GM12872 (cell line): Measurements from ENCODE around the gene AIFM2.

ENCODE experiments used
- CTCF ChIP-seq: IDR thresholded peaks from 3 replicates; pipeline ENCODE4 v1.5.1; 2011; ENCODE audit warnings: low read depth, mild to moderate bottlenecking, low read length, moderate library complexity; ENCODE audit not compliant: insufficient read depth

The AIFM2 gene

DNA sequence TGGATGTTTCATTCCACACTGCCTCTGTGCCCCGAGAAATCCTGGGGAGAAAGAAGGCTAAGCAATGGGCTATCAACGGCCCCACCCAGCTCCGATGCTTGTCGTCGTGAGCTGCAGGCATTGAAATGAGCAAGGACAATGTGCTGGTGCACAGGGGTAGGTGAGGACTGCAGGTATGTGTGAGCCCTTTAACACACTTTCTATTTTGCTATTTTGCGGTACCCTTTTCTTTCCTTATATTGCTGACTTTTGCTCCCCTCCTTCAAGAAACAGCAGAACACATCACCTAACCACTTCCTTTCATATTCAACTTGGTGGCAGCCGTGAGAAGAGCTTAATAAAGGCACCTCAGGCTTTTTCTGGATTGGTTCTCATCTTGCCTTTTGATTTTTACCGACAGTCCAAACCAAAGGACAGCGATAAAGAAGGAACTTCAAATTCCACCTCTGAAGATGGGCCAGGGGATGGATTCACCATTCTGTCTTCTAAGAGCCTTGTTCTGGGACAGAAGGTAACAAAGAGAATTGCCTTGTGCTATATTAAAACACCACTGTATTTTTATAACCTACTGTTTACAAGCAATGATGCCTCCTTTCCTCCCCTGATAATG is 39.2 kb downstream of the AIFM2 start:
- TF ChIP-seq CTCF: no peak

DNA sequence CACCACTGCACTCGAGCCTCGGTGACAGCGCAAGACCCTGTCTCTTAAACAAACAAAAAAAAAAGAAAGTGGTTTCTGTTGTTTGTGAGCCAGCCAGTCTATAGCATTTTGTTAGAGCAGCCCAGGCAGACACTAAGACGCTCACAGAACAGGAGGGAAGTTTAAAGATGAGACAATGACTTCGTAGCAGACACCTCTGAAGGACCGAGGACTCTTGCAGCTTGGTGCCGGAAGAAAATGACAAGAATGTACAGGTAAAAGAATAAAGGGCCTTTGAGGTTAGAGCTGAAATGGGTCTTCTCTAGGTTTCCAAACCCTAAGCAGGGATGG is 40.3 kb downstream of the AIFM2 start:
- no peak for TF ChIP-seq CTCF

GRCh38 chr10:70090951-70091350 is 41.7 kb downstream of the AIFM2 start:
- TF ChIP-seq CTCF: no peak

- TF ChIP-seq CTCF: no peak
Observed at GRCh38 chr10:70090013-70090412, 42.6 kb downstream of the AIFM2 start.

- TF ChIP-seq CTCF: no peak
Observed at GRCh38 chr10:70088308-70088698, 44.3 kb downstream of the AIFM2 start.

GRCh38 chr10:70087616-70088307 is 44.9 kb downstream of the AIFM2 start:
- TF ChIP-seq CTCF: no peak

GRCh38 chr10:70085975-70086613 is 46.5 kb downstream of the AIFM2 start:
- no peak for TF ChIP-seq CTCF
